Stimulated activated CD4-positive, alpha-beta T cell treated with anti-CD3 and anti-CD28 coated beads, Interleukin-2, amount 100 ng/mL, for 24 hours (primary cell): ENCODE measurements around the gene WDR17.

Source experiments
- DNase-seq, 2 donors: peaks; one replicate each; pipeline ENCODE4 v3.0.0-alpha.2; 2020

Gene WDR17

GRCh38 chr4:176102414-176103063 lies 36.9 kb downstream of the WDR17 start:
- no peak for DNase-seq

GRCh38 chr4:176107695-176108094 lies 42.1 kb downstream of the WDR17 start:
- no peak for DNase-seq

GRCh38 chr4:176123710-176124407 lies 58.2 kb downstream of the WDR17 start:
- no peak for DNase-seq

- no peak for DNase-seq
Measured at GRCh38 chr4:176125063-176125462, 59.4 kb downstream of the WDR17 start.

- no peak for DNase-seq
Measured at GRCh38 chr4:176134670-176135069, 69.0 kb downstream of the WDR17 start.

GRCh38 chr4:176137631-176138030 lies 72.0 kb downstream of the WDR17 start:
- no peak for DNase-seq

GRCh38 chr4:176139518-176139917 lies 73.9 kb downstream of the WDR17 start:
- no peak for DNase-seq

- no peak for DNase-seq
Measured at GRCh38 chr4:176142253-176142652, 76.6 kb downstream of the WDR17 start.

GRCh38 chr4:176149680-176150355 lies 84.2 kb downstream of the WDR17 start:
- no peak for DNase-seq

GRCh38 chr4:176150356-176150682 lies 84.7 kb downstream of the WDR17 start:
- no peak for DNase-seq

- DNase-seq = no peak
Measured at GRCh38 chr4:176150704-176151103, 85.1 kb downstream of the WDR17 start.

- DNase-seq = no peak
Measured at GRCh38 chr4:176153124-176153523, 87.5 kb downstream of the WDR17 start.

GRCh38 chr4:176156656-176157055 lies 91.0 kb downstream of the WDR17 start:
- no peak for DNase-seq

- no peak for DNase-seq
Measured at GRCh38 chr4:176163041-176163440, 97.4 kb downstream of the WDR17 start.

GRCh38 chr4:176185051-176185450 lies 119.4 kb downstream of the WDR17 start:
- no peak for DNase-seq

- DNase-seq = no peak
Measured at GRCh38 chr4:176186067-176186466, 120.4 kb downstream of the WDR17 start.

- no peak for DNase-seq
Measured at GRCh38 chr4:176186671-176187395, 121.2 kb downstream of the WDR17 start.

GRCh38 chr4:176187624-176188023 lies 122.0 kb downstream of the WDR17 start:
- peak in 1 of 2 donors; percentile 10 for DNase-seq

GRCh38 chr4:176188654-176189053 lies 123.0 kb downstream of the WDR17 start:
- no peak for DNase-seq

- no peak for DNase-seq
Measured at GRCh38 chr4:176189891-176190795, 124.5 kb downstream of the WDR17 start.

- no peak for DNase-seq
Measured at GRCh38 chr4:176191974-176192373, 126.3 kb downstream of the WDR17 start.

GRCh38 chr4:176193126-176193525 lies 127.5 kb downstream of the WDR17 start:
- DNase-seq = no peak
